ENCODE measurements around the gene MAML2. TPM values are rescaled to one million over a fixed set of nuclear protein-coding genes. Genes with fewer than 3 reads are reported as not detected.

The MAML2 gene
- polyA plus RNA-seq, 3 donors = 0.57 to 7.6 (median 1.2) TPM

GRCh38 chr11:96214777-96215109 is 128.3 kb downstream of the MAML2 start:
- 20% methylated on average over 1 of the region's 1 CpG for WGBS (ENCODE audit: insufficient coverage)
- no peak overlapping the region for H3K4me3 ChIP-seq (replicated peaks in 1 of 3; ENCODE audit: low read depth in 2 of 3, low read length in 3 of 3)

GRCh38 chr11:96213500-96213899 is 129.5 kb downstream of the MAML2 start:
- intact Hi-C loops (cut with micrococcal nuclease) = loop anchor here in 1 of 2 donors (10.0 kb wide), 1 partner anchor 51 kb away; no protein-coding TSS in a partner anchor

More at GRCh38 chr11:96214777-96215109, 128.3 kb downstream of the MAML2 start:
- Histone ChIP-seq H3K36me3 (replicated peaks in 1 of 2; ENCODE audit: control insufficient read depth in 1 of 2, insufficient read depth in 2 of 2, low read length in 2 of 2) (no peaks in the 10 kb centered on the region), H3K27ac (ENCODE audit: low read depth in 1 of 2, low read length in 2 of 2) (peak overlapping the region; percentile 64 to 91), H2AFZ (ENCODE audit: insufficient read depth, low read depth, low read length, poor library complexity, severe bottlenecking) (no peak overlapping the region), H3K27me3 (ENCODE audit: control insufficient read depth in 2 of 2, insufficient read depth in 2 of 2, low read length in 2 of 2) (no peaks in the 10 kb centered on the region), H3K79me2 (ENCODE audit: insufficient read depth, low read length) (no peaks in the 10 kb centered on the region), H3K9ac (ENCODE audit: insufficient read depth, low read length, poor library complexity, severe bottlenecking) (peak overlapping the region; percentile 53), H4K20me1 (ENCODE audit: insufficient read depth, low read length) (no peaks in the 10 kb centered on the region), H3K4me2 (replicated peaks; ENCODE audit: extremely low read depth, low read length, poor library complexity, severe bottlenecking) (no peak overlapping the region), H3K9me3 (replicated peaks in 1 of 2; ENCODE audit: control insufficient read depth in 1 of 2, insufficient read depth in 1 of 2, low read length in 2 of 2) (no peaks in the 10 kb centered on the region), H3K4me1 (ENCODE audit: control insufficient read depth in 1 of 2, insufficient read depth in 2 of 2, low read length in 2 of 2) (peaks cover 51 to 69% of the 10 kb centered on the region in 2 donors)
- no peak for DNase-seq
- Mint-ChIP-seq H3K4me1 (peaks cover 55% of the 10 kb centered on the region), H3K27ac (peak overlapping the region; percentile 89 to 96 (median 92)), H3K9me3 (no peaks in the 10 kb centered on the region), H3K36me3 (peaks cover 0 to 8% of the 10 kb centered on the region in 2 donors), H3K27me3 (ENCODE audit: low read depth in 3 of 3) (peaks cover 0 to 3% (median 0%) of the 10 kb centered on the region in 3 donors), H3K4me3 (no peak overlapping the region)
- TF ChIP-seq CTCF (IDR thresholded peaks at IDR 0.05) = no peak
- intact Hi-C loops (cut with micrococcal nuclease) = loop anchor here in 1 of 2 donors (10.0 kb wide), 1 partner anchor 50 kb away; no protein-coding TSS in a partner anchor

More at GRCh38 chr11:96213500-96213899, 129.5 kb downstream of the MAML2 start:
- DNase-seq = peak in 1 of 3 donors; percentile 35
- H3K4me3 Mint-ChIP-seq = no peak overlapping the region
- H3K9me3 Mint-ChIP-seq = no peaks in the 10 kb centered on the region
- peaks cover 54 to 72% of the 10 kb centered on the region in 2 donors for H3K4me1 ChIP-seq (ENCODE audit: control insufficient read depth in 1 of 2, insufficient read depth in 2 of 2, low read length in 2 of 2)
- H2AFZ ChIP-seq (ENCODE audit: insufficient read depth, low read depth, low read length, poor library complexity, severe bottlenecking) = no peak overlapping the region
- no peaks in the 10 kb centered on the region for H4K20me1 ChIP-seq (ENCODE audit: insufficient read depth, low read length)
- peak overlapping the region in 6 of 7 donors; percentile 42 to 98 (median 94) for H3K27ac Mint-ChIP-seq
- peaks cover 57% of the 10 kb centered on the region for H3K4me1 Mint-ChIP-seq
- no peak overlapping the region for H3K4me2 ChIP-seq (replicated peaks; ENCODE audit: extremely low read depth, low read length, poor library complexity, severe bottlenecking)
- H3K27me3 Mint-ChIP-seq (ENCODE audit: low read depth in 3 of 3) = peaks cover 0 to 3% (median 0%) of the 10 kb centered on the region in 3 donors
- H3K27ac ChIP-seq (ENCODE audit: low read depth in 1 of 2, low read length in 2 of 2) = peak overlapping the region in 1 of 2 donors; percentile 88
- no peaks in the 10 kb centered on the region for H3K9me3 ChIP-seq (replicated peaks in 1 of 2; ENCODE audit: control insufficient read depth in 1 of 2, insufficient read depth in 1 of 2, low read length in 2 of 2)
- H3K36me3 ChIP-seq (replicated peaks in 1 of 2; ENCODE audit: control insufficient read depth in 1 of 2, insufficient read depth in 2 of 2, low read length in 2 of 2) = no peaks in the 10 kb centered on the region
- peaks cover 0 to 5% of the 10 kb centered on the region in 2 donors for H3K36me3 Mint-ChIP-seq
- WGBS (ENCODE audit: insufficient coverage) = 100% methylated on average over 1 of the region's 2 CpGs
- no peaks in the 10 kb centered on the region for H3K27me3 ChIP-seq (ENCODE audit: control insufficient read depth in 2 of 2, insufficient read depth in 2 of 2, low read length in 2 of 2)
- no peak for TF ChIP-seq CTCF (IDR thresholded peaks at IDR 0.05)
- H3K4me3 ChIP-seq (replicated peaks in 1 of 3; ENCODE audit: low read depth in 2 of 3, low read length in 3 of 3) = no peak overlapping the region
- H3K9ac ChIP-seq (ENCODE audit: insufficient read depth, low read length, poor library complexity, severe bottlenecking) = no peak overlapping the region
- no peaks in the 10 kb centered on the region for H3K79me2 ChIP-seq (ENCODE audit: insufficient read depth, low read length)
